ENCODE measurements around the gene GNPDA1.

DNA sequence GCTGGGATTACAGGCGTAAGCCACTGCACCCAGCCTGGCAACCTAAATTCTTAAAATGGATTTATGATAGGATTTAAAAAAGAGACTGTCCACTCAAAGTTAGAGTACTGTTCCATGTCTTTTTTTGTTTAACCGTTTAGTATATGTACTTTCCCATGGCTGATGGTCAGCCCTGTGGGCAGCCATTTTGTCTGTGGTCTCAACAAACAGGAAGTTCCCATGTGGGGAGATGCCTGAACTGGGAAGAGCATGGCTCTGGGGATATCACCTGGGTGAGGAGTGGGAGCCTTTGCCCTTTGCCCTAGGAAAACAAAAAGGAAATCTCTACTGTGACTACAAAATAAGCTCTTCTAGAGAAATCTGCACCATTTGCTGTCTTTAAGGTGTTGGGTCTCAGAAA lies 27.5 kb upstream of the GNPDA1 start:
- TF ChIP-seq, protein P1, sequence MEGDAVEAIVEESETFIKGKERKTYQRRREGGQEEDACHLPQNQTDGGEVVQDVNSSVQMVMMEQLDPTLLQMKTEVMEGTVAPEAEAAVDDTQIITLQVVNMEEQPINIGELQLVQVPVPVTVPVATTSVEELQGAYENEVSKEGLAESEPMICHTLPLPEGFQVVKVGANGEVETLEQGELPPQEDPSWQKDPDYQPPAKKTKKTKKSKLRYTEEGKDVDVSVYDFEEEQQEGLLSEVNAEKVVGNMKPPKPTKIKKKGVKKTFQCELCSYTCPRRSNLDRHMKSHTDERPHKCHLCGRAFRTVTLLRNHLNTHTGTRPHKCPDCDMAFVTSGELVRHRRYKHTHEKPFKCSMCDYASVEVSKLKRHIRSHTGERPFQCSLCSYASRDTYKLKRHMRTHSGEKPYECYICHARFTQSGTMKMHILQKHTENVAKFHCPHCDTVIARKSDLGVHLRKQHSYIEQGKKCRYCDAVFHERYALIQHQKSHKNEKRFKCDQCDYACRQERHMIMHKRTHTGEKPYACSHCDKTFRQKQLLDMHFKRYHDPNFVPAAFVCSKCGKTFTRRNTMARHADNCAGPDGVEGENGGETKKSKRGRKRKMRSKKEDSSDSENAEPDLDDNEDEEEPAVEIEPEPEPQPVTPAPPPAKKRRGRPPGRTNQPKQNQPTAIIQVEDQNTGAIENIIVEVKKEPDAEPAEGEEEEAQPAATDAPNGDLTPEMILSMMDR (IDR thresholded peaks at IDR 0.05) = no peak
- no peak for TF ChIP-seq POLR2AphosphoS5 (IDR thresholded peaks at IDR 0.05)
